Measurements from ENCODE around the gene MYO1E. TPM values are rescaled to one million over a fixed set of nuclear protein-coding genes. Genes with fewer than 3 reads are reported as not detected.
A peak's percentile ranks its signal among the peaks of the same experiment; 100 is the strongest.

Gene MYO1E
- total RNA-seq, 1 experiment from 2014 or later: 83.6 TPM

DNA sequence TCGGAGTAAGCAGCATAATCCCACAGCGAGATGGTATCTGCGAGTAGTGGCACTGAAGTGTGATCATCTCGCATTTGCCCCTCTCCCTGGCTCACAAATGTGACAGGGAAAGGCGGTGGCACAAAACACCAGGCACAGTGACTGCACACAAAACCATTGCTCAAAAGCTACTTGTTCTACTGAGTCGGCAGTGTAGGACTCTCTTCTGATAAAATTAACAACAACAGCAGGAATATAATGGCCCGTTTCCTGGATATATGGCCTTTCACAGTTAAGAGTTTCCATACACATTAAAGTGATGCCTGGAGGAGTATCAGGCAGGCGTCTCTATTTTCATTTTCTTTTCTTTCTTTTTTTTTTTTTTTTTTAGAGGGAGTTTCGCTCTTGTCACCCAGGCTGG lies 69.0 kb downstream of the MYO1E start (continued):
- no peak for TF ChIP-seq KAT7 (CRISPR knock-in tag; IDR thresholded peaks at IDR 0.05; ENCODE audit: borderline replicate concordance)
- no peak for TF ChIP-seq SP1 (CRISPR knock-in tag; conservative IDR thresholded peaks at IDR 0.05)
- no peak for TF ChIP-seq NR2C2 (CRISPR knock-in tag; IDR thresholded peaks at IDR 0.05)
- TF ChIP-seq GRHL2 (CRISPR knock-in tag; IDR thresholded peaks at IDR 0.05; ENCODE audit: insufficient replicate concordance, severe bottlenecking): no peak
- no peak for TF ChIP-seq IRF2 (CRISPR knock-in tag; IDR thresholded peaks at IDR 0.05; ENCODE audit: borderline replicate concordance, low read depth)

DNA sequence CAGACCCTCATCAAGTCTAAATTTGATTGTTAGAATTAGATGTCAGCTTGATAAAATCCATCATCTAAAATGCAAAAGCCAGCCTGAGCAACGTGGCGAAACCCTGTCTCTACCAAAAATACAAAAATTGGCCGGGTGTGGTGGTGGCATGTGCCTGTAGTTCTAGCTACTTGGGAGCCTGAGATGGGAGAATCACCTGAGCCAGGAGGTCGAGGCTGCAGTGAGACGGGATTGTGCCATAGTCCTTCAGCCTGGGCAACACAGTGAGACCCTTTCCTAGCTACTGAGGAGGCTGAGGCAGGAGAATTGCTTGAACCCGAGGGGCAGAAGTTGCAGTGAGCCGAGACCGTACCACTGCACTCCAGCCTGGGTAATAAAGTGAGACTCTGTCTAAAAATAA lies 69.5 kb downstream of the MYO1E start:
- peaks cover 52% of the 10 kb centered on the region for H3K4me1 Mint-ChIP-seq
- CTCF ChIA-PET: no interaction called here
- TF ChIP-seq ZNF121 (CRISPR knock-in tag; IDR thresholded peaks at IDR 0.05) (peak; percentile 88), FOXK1 (CRISPR knock-in tag; IDR thresholded peaks at IDR 0.05) (no peak), JAZF1 (CRISPR knock-in tag; IDR thresholded peaks at IDR 0.05) (no peak), ETV6 (CRISPR knock-in tag; IDR thresholded peaks at IDR 0.05) (no peak), CBFB (CRISPR knock-in tag; IDR thresholded peaks at IDR 0.05; ENCODE audit: low read depth) (no peak)
- TF ChIP-seq, protein P1, sequence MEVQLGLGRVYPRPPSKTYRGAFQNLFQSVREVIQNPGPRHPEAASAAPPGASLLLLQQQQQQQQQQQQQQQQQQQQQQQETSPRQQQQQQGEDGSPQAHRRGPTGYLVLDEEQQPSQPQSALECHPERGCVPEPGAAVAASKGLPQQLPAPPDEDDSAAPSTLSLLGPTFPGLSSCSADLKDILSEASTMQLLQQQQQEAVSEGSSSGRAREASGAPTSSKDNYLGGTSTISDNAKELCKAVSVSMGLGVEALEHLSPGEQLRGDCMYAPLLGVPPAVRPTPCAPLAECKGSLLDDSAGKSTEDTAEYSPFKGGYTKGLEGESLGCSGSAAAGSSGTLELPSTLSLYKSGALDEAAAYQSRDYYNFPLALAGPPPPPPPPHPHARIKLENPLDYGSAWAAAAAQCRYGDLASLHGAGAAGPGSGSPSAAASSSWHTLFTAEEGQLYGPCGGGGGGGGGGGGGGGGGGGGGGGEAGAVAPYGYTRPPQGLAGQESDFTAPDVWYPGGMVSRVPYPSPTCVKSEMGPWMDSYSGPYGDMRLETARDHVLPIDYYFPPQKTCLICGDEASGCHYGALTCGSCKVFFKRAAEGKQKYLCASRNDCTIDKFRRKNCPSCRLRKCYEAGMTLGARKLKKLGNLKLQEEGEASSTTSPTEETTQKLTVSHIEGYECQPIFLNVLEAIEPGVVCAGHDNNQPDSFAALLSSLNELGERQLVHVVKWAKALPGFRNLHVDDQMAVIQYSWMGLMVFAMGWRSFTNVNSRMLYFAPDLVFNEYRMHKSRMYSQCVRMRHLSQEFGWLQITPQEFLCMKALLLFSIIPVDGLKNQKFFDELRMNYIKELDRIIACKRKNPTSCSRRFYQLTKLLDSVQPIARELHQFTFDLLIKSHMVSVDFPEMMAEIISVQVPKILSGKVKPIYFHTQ (CRISPR knock-in tag; IDR thresholded peaks at IDR 0.05): no peak
- TF ChIP-seq, protein P2, sequence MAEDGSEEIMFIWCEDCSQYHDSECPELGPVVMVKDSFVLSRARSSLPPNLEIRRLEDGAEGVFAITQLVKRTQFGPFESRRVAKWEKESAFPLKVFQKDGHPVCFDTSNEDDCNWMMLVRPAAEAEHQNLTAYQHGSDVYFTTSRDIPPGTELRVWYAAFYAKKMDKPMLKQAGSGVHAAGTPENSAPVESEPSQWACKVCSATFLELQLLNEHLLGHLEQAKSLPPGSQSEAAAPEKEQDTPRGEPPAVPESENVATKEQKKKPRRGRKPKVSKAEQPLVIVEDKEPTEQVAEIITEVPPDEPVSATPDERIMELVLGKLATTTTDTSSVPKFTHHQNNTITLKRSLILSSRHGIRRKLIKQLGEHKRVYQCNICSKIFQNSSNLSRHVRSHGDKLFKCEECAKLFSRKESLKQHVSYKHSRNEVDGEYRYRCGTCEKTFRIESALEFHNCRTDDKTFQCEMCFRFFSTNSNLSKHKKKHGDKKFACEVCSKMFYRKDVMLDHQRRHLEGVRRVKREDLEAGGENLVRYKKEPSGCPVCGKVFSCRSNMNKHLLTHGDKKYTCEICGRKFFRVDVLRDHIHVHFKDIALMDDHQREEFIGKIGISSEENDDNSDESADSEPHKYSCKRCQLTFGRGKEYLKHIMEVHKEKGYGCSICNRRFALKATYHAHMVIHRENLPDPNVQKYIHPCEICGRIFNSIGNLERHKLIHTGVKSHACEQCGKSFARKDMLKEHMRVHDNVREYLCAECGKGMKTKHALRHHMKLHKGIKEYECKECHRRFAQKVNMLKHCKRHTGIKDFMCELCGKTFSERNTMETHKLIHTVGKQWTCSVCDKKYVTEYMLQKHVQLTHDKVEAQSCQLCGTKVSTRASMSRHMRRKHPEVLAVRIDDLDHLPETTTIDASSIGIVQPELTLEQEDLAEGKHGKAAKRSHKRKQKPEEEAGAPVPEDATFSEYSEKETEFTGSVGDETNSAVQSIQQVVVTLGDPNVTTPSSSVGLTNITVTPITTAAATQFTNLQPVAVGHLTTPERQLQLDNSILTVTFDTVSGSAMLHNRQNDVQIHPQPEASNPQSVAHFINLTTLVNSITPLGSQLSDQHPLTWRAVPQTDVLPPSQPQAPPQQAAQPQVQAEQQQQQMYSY (CRISPR knock-in tag; IDR thresholded peaks at IDR 0.05): no peak
- TF ChIP-seq, protein P3, sequence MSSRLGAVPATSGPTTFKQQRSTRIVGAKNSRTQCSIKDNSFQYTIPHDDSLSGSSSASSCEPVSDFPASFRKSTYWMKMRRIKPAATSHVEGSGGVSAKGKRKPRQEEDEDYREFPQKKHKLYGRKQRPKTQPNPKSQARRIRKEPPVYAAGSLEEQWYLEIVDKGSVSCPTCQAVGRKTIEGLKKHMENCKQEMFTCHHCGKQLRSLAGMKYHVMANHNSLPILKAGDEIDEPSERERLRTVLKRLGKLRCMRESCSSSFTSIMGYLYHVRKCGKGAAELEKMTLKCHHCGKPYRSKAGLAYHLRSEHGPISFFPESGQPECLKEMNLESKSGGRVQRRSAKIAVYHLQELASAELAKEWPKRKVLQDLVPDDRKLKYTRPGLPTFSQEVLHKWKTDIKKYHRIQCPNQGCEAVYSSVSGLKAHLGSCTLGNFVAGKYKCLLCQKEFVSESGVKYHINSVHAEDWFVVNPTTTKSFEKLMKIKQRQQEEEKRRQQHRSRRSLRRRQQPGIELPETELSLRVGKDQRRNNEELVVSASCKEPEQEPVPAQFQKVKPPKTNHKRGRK (CRISPR knock-in tag; IDR thresholded peaks at IDR 0.05; ENCODE audit: borderline replicate concordance): no peak
- no peaks in the 10 kb centered on the region for H3K27me3 Mint-ChIP-seq (ENCODE audit: low read depth)
- H3K4me3 Mint-ChIP-seq: no peak overlapping the region
- H3K36me3 Mint-ChIP-seq: no peaks in the 10 kb centered on the region
- no peak for ATAC-seq
- POLR2A ChIA-PET: no interaction called here
- no peaks in the 10 kb centered on the region for H3K9me3 Mint-ChIP-seq
- no peak for DNase-seq (ENCODE audit: low spot score)
- H3K27ac Mint-ChIP-seq: peak overlapping the region; percentile 52

DNA sequence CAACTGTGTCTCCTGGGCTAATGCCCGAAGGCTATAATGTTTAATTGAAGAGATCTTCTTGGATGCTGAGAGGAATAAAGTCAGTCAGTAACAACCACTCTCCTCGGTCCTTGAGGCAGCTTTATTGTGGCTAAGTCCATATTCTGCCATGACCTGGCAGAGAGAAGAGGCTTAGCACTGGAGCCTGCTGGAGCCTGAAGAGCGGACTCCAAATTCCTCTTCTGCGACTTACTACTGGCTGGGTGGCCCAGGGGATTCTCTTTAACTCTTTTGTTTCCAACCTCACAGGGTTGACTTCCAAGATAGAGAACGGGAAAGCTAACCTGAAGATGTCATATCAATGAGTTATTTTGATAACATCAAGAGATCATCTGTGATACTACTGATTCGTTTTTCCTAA lies 71.1 kb downstream of the MYO1E start:
- POLR2A ChIA-PET: no interaction called here
- no peaks in the 10 kb centered on the region for H3K9me3 Mint-ChIP-seq
- peak; percentile 46 for ATAC-seq

More for the DNA sequence above, 71.1 kb downstream of the MYO1E start:
- H3K4me1 Mint-ChIP-seq: peaks cover 53% of the 10 kb centered on the region
- CTCF ChIA-PET: no interaction called here
- H3K36me3 Mint-ChIP-seq: no peaks in the 10 kb centered on the region
- DNase-seq (ENCODE audit: low spot score): no peak
- TF ChIP-seq, protein P4, sequence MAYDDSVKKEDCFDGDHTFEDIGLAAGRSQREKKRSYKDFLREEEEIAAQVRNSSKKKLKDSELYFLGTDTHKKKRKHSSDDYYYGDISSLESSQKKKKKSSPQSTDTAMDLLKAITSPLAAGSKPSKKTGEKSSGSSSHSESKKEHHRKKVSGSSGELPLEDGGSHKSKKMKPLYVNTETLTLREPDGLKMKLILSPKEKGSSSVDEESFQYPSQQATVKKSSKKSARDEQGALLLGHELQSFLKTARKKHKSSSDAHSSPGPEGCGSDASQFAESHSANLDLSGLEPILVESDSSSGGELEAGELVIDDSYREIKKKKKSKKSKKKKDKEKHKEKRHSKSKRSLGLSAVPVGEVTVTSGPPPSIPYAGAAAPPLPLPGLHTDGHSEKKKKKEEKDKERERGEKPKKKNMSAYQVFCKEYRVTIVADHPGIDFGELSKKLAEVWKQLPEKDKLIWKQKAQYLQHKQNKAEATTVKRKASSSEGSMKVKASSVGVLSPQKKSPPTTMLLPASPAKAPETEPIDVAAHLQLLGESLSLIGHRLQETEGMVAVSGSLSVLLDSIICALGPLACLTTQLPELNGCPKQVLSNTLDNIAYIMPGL (CRISPR knock-in tag; IDR thresholded peaks at IDR 0.05): no peak
- TF ChIP-seq, protein P5, sequence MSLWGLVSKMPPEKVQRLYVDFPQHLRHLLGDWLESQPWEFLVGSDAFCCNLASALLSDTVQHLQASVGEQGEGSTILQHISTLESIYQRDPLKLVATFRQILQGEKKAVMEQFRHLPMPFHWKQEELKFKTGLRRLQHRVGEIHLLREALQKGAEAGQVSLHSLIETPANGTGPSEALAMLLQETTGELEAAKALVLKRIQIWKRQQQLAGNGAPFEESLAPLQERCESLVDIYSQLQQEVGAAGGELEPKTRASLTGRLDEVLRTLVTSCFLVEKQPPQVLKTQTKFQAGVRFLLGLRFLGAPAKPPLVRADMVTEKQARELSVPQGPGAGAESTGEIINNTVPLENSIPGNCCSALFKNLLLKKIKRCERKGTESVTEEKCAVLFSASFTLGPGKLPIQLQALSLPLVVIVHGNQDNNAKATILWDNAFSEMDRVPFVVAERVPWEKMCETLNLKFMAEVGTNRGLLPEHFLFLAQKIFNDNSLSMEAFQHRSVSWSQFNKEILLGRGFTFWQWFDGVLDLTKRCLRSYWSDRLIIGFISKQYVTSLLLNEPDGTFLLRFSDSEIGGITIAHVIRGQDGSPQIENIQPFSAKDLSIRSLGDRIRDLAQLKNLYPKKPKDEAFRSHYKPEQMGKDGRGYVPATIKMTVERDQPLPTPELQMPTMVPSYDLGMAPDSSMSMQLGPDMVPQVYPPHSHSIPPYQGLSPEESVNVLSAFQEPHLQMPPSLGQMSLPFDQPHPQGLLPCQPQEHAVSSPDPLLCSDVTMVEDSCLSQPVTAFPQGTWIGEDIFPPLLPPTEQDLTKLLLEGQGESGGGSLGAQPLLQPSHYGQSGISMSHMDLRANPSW (CRISPR knock-in tag; conservative IDR thresholded peaks at IDR 0.05; ENCODE audit: low read depth): no peak
- TF ChIP-seq ATF1 (CRISPR knock-in tag; IDR thresholded peaks at IDR 0.05) (no peak), JUN (CRISPR knock-in tag; IDR thresholded peaks at IDR 0.05) (no peak)
- H3K27ac Mint-ChIP-seq: no peak overlapping the region
- H3K27me3 Mint-ChIP-seq (ENCODE audit: low read depth): no peaks in the 10 kb centered on the region
- H3K4me3 Mint-ChIP-seq: no peak overlapping the region
